ENCODE data around the gene MRFAP1.
"Not testable (repeated sequence)": the region's sequence is repeated elsewhere in the genome, so short reads cannot be mapped to it uniquely, and the experiment has no call there.

MRFAP1 gene

DNA sequence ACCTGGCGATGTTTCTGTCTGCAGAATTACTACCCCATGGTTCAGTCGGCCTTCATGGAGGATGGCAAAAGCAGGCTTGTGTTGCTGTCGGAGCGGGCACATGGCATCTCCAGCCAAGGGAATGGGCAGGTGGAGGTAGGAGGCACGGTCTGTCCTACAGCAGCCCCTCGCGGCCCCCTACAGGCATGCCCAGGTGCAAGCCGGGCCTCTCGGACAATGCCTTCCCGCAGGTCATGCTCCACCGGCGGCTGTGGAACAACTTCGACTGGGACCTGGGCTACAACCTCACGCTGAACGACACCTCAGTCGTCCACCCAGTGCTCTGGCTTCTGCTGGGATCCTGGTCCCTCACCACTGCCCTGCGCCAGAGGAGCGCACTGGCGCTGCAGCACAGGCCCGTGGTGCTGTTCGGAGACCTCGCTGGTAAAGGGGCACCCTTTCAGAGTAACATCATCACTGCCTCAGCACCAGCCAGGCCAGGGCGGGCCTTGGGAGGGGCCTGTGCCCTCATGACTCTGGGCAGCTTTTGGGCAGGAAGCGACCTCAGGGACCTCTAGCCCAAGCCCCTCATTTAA is 29.5 kb upstream of the MRFAP1 start:
- DNase-seq (ENCODE audit: low read depth in 2 of 2), result no peak

DNA sequence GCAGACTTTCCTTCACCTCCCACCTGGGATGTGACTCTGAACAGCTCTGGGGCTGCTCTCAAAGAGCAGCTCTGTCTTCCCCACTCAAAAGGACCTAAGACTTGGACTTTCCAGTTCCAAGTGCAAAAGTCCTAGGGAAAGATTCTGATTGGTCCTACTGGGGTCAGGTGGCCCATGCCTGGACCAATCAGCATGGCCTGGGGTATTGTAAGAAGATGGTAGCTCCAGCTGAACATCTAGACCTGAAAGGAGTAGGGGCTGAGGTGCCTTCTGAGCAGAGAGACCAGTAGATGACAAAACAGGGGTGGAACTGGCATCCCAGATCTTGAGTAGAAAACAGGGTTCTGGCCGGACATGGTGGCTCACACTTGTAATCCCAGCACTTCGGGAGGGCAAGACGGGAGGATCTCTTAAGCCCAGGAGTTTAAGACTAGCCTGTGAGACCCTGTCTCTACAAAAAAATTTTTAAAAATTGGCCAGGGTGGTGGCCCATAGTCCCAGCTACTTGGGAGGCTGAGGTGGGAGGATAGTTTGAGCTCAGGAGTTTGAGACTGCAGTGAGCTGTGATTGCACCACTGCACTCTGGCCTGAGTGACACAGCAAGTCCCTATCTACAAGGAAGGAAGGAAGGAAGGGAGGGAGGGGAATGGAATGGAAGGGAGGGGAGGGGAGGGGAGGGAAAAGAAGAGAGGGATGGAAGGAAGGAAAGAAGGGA is 27.4 kb upstream of the MRFAP1 start:
- no peak for DNase-seq (ENCODE audit: low read depth in 2 of 2)

DNA sequence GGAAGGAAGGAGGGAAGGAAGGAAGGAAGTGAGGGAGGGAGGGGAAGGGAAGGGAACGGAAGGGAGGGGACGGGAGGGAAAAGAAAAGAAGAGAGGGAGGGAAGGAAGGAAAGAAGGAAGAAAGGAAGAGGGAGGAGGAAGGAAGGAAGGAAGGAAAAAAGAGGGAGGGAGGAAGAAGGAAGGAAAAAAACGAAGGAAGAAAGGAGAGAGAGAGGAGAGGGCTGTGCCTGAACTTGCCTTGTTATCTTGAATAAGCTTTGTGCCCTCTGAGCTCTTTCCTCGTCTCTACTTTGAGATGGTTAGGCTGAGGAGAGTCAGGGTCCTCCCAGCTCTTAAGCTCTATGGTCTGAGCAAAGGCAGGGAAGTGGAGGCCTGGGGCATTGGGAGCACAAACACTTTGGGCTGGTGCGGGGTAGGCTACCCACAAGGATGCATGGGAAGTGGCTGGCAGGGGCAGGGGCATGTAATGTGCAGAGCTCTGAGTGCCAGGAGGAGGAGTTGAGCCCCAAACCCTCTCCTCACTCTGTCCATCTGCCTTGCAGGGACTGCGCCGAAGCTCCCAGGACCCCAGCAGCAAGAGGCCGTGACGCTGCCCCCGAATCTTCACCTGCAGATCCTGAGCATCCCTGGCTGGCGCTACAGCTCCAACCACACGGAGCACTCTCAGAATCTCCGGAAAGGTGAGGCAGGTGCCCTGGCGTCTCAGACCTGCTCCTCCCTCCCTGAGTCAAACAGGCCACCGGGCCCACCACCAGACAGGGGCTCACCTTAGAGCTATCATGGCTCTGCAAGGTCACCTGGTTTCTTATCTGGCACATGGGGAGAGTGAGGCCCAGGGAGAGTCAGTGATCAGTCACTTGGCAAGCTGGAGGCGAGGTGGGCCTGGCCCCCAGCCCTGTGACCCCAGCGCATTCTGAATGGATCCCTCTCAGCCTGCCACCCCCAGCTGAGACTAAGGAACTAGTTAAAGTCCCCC is 26.5 kb upstream of the MRFAP1 start:
- no peak for DNase-seq (ENCODE audit: low read depth in 2 of 2)

DNA sequence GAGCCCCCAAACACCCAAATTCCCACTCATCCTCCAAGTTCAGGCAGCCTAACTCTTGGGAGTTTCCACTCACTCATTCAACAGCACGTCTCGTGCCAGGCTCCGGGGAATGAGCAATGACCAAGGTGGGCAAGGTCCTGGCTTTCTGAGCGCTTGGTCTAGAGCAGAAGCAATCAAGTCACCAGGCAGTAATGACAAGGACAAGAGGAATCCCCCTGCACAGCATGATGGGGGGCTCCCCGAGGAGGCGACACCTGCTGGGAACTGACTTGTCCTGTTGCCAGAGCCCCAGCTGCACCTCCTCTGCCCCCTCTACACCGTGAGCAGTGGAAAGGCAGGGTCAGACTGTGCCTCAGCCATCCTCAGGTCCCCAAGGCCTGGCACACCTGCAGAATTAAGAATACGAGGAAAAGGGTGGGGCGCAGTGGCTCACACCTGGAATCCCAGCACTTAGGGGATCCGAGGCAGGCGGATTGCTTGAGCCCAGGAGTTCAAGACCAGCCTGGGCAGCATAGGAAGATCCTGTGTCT is 25.7 kb upstream of the MRFAP1 start:
- DNase-seq (ENCODE audit: low read depth in 2 of 2), result no peak

DNA sequence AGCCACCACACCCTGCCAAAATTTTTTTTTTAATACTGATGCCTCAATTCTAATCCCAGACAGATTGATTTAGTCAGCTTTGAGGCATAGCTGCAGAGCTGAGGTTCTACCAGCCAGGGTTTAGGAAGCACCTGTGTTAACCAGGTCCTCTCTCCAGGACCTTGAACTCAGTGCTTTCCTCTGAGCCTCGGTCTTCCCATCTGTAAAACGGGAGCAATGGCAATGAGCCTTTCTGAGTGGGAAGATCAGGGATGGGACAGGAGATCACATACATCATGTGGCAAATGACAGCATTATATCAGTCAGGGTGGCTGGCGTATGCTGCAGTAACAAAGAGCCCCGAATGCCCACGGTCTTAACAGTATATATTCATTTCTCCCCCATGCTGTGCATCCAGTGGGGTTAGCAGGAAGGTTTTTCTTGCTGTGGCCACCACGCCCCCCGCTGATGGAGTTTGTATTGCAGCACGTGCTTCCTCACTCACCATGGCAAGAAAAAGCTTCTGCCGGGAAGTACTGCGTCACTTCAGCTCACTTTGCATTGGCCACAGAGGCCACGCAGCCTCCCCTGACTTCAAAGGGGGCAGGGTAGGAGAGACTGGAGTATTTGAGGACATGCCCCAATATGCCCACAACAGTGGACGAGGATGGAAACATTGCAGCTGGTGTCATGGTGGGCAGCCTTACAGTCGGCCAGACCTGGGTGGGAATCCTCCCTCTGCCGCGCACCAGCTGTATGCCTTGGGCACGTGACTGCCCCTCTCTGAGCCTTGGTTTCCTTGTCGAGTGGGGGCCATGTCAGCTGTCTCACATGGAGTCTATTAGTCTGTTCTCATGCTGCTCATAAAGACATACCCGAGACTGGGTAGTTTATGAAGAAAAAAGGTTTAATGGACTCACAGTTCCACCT is 24.1 kb upstream of the MRFAP1 start:
- no peak for DNase-seq (ENCODE audit: low read depth in 2 of 2)

DNA sequence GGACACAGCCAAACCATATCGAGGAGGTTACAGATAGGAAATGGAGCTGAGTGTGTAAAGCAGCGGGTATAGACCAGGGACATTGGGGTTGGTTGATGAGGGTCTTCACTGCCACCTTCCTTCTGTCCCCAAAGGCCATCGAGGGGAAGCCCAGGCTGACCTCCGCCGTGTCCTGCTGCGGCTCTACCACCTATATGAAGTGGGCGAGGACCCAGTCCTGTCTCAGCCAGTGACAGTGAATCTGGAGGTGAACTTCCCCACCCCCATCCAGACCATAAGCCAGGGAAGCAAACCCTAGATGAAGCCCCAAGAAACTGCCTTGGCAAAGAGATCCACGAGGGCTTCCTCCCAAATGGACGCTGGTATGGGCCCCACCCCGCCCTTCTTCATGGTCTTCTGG is 23.2 kb upstream of the MRFAP1 start:
- DNase-seq (ENCODE audit: low read depth in 2 of 2), result no peak

DNA sequence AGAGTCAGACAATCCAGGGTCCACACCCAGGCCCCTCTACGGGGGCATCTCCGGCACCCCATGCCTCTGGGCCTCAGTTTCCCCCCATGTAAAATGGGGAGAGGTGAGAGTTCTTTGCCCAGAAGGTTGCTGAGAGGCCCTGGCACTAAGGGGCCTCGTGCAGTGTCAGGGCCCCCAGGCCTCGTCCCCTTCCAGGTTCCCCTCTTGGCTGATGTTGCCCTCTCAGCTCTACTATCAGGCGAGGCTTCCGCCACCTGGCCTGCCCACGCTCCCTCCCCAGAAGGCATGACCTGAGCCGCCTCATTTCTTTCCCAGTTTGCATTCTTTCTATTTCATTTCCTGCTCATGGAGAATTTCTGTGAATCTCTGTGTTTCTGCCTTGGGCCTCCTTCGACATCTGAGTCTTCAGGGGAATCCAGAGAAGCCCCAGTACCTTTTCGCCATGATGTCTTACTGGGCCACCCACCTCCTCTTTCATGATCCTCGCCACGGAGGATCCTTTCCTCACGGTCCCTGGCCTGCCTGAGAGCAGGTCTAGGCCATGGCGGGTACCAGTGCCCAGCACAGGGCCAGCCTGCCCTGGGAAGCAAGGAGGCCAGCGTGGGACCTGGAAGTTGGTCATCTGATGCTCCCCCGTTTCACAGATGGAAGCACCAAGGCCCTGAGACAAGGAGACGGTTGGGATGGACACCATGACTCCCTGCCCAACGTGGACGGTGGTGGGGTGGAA is 21.9 kb upstream of the MRFAP1 start:
- no peak for DNase-seq (ENCODE audit: low read depth in 2 of 2)

DNA sequence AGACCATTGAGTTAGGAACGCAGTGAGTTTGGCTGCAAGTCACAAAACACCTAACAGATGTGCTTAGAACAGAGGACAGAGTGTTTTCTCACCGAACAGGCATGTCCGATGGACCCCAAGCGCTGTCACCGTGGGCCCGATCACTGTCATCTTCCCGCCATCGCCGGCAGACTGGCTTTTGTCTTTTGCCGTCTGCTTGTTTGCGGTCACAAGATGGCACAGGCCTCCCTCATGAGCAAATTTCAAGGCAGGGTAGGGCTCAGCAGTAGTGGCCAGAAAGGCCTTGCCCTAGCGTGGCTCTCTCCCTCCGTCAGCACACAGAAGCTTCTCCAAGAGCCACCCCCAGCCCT is 21.4 kb upstream of the MRFAP1 start:
- DNase-seq (ENCODE audit: low read depth in 2 of 2), result no peak

DNA sequence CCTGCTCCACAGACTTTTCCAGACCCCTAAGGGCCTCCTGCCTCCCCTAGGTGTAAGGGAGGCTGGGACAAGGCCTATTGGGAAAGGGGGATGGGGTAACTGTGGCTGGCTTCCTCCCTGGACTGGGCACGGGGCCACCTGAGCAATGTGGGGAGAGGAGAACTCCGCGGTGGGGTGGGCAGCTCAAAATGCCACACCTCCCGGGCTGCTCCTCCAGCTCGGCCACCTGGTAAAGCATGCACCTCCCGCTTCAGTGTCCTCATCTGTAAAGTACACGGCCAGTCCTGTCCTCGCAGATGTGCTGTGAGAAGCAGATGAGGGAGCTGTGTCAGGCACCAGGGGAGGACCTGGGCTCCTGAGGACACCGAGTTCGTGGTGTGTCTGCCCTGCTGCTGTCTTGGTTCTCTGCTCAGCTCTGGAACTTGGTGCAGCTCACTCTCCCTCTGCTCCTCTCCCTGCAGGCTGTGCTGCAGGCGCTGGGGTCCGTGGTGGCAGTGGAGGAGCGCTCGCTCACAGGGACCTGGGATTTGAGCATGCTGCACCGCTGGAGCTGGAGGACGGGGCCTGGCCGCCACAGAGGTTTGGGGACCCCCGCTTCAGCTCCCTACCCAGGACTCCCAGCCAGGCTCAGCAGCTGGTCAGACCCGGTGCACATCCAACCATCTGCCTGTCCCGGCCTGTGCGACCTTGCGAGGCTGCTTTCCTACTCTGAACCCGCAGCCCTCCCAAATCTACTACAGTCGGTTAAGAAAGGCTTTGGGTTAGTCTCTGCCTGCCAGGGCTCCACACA is 20.8 kb upstream of the MRFAP1 start:
- DNase-seq (ENCODE audit: low read depth in 2 of 2), result no peak

DNA sequence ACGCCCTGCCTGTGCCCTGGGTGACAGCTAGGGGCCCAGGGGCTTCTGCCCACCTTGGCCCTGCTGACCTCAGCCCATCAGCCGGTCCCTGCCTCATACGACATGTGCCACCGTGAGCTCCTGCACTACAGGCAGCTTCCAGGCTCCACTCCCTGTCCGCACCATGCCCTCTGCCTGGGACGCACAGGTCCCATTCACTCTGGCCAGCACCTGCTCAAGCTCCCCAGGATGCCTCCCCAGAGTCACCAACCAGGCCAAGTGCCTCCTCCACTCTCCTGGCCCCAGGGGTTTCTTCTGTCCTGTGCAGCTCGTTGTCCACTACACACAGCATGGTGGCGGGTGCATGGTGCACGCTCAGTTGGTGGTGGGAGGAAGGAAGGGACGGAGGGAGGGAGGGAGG is 20.2 kb upstream of the MRFAP1 start:
- no peak for DNase-seq (ENCODE audit: low read depth in 2 of 2)

DNA sequence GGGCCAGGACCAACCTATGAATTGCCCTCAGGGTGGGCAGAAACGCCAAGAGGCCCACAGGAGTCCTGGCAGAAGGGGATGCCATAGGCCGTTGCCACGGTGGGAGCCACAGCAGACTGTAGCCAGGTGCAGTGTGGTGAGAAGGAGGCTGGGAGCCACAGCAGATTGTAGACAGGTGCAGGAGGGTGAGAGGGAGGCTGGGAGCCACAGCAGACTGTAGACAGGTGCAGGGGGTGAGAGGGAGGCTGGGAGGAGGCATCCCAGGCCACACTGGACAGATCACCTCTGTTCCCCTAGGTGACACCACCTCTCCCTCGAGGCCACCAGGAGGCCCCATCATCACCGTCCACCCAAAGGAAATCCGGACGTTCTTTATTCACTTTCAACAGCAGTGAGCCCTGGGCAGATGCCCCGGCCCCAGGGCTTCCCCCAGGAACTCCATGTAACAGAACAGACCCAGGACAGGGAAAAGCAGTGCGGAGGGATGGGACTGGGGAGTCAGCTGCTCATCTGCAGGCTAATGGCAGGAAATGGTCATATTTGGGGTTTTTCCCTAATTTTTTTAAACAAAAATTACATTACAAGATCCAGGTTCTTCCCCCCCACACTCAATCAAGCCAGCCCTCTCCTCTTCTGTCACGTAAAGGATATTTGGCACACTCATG is 19.5 kb upstream of the MRFAP1 start:
- DNase-seq (ENCODE audit: low read depth in 2 of 2), result no peak

DNA sequence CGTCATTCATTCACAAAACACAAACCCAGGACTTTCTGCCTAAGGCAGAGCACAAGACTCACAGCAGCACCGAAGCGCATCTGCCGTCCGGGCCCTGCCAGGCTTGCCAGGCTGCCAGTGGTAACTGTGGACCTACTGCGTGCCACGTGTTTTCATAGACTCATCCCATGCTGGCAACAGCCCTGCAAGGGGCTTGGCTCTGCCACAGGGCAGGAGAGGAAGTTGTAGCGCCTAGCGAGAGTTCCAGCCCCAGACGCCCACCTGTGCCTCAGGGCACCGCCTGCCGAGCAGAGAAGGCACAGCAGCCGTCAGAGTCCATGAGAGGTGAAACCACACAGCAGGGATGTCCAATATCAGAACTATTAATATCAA is 18.9 kb upstream of the MRFAP1 start:
- no peak for DNase-seq (ENCODE audit: low read depth in 2 of 2)

DNA sequence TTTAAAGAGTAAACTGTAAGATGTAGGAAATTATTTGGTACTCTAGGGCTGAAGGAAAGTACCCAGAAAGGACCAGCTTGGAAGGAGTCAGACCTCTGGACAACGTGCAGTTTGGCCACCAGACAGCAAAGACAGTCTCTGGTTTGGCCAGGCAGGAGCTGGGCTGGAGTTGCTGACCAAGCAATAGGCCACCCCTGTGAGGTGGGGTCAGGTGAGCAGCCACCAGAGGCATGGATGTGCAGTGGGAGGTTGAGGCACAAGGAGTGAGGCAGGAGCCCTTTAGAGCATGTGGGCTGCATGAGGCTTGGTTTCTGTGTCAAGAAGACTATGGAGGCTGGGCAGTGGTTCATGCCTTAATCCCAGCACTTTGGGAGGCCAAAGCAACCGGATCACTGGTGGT is 17.7 kb upstream of the MRFAP1 start:
- no peak for DNase-seq (ENCODE audit: low read depth in 2 of 2)

DNA sequence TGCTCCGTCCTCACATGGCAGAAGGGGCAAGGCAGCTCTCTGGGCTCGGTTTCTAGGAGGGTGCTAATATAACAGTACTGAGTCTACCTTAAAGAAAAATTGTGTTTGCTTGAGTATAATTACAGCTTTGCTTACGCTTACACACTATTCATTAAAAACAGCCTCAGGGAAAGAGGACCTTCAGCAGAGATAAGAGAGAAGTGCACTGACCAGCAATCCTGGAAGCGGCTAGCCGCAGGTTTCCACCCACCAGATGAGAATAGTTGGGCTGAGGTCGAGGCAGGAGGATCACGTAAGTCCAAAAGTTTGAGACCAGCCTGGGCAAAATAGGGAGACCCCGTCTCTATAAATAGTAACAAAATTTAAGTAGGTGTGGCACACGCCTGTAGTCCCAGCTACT is 15.2 kb upstream of the MRFAP1 start:
- DNase-seq (ENCODE audit: low read depth in 2 of 2), result no peak

DNA sequence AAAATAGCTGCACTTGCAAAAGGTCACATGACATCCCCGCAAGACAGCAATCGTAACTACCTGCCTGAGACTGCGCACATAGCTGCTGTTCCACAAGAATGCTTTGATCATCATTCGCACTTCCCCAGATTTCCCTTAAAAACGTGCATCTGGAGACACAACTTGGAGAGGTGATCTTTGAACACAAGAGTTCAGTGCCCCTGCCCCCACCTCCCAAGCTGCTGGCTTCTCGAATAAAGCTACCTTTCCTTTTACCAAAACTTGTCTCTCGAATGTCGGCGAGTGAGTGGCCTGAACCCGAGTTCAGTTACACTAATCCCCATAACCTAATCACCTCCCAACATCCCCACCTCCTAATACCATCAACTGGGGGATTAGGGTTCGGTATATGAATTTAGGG is 14.4 kb upstream of the MRFAP1 start:
- DNase-seq (ENCODE audit: low read depth in 2 of 2), result no peak

DNA sequence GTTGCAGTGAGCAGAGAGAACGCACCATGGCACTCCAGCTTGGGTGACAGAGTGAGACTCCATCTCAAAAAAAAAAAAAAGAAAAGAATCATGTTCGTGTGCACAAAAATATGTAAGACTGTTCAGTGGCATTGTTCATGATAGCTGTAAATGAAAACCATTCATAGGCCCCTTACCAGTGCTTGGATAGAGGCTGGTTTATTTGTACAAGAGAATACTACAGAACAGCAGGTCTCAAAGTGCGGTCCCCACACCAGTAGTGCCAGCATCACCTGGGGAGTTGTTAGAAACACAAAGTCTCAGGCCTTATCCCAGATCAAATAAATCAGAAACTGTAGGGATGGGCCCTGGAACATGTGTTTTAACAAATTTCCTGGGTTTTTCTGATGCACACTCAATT is 12.7 kb upstream of the MRFAP1 start:
- no peak for DNase-seq (ENCODE audit: low read depth in 2 of 2)

DNA sequence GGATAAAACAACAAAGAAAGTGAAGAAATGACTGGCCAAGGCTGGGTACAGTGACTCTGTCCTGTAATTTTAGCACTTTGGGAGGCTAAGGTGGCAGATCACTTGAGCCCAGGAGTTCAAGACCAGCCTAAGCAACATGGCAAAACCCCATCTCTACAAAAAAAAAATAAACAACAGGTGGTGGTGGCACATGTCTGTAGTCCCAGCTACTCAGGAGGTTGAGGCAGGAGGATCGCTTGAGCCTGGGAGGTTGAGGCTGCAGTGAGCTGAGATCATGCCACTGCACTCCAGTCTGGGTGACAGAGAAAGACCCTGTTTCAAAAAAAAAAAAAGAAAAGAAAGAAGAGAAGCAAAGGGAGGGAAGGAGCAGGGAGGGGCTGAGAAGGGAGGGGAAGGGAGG is 12.0 kb upstream of the MRFAP1 start:
- not testable (repeated sequence) for DNase-seq (ENCODE audit: low read depth in 2 of 2)

DNA sequence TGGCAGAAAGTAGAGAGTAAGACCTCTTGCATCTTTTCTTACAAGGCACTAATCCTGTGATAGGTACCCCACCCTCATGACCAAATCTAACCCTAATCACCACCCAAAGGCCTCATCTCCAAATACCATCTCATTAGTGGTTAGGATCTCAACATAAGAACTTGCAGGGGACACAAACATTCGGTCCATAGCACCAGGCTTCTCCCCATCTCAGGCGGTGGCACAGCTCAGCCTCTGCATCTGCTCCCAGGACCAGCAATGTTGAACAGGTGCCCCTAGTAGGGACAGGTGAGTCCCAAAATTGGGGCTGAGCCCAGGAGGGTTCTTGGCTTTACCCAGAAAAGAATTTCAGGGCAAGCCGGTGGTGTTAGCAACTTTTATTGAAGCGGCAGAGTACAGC is 8.4 kb upstream of the MRFAP1 start:
- no peak for DNase-seq (ENCODE audit: low read depth in 2 of 2)

DNA sequence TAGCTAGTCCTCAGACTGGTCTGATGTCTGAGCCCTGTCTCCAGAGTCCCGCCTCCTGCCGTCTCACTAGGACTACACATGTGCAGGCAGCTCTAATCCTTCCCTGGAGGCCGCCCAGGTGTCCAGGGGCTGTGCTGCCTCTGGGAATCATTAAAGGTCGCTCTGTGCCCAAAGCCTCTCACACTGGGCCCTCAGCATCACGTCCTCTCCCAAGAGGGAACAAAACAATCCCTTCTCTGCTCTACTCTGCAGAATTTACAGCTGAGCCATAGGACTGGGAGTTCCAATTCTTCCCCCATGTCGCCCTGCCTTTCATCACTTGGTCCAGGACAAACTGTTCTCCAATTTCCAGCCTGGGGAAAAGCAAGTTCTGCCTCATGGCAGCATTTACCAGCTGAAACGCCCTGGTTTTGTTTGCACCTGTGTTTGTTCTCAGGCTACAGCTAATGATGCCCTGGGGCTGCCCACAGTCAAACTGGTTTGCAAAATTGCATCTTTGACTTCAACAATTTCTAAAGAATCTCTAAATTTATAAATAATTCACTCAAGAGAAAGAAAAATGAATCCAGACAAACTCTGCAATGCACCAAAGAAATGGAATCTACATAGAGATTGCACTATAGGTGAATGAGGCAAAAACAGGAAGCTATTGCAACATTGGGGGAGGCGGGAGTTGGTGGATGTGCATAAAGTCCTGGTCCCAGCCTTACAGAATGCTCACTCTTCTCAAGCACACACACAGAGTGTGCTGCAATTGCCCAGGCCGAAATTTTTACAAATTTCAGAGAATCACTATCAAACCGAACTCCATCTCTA is 7.2 kb upstream of the MRFAP1 start:
- DNase-seq (ENCODE audit: low read depth in 2 of 2), result no peak

All from stimulated activated CD4-positive, alpha-beta T cell treated with anti-CD3 and anti-CD28 coated beads, Interleukin-12 subunit alpha, Interleukin-12 subunit beta, amount 100 ng/mL, for 24 hours (primary cell).